Measurements from ENCODE around the gene ATRIP.

- no peak for TF ChIP-seq REST (IDR thresholded peaks at IDR 0.05)
- TF ChIP-seq, protein P1, sequence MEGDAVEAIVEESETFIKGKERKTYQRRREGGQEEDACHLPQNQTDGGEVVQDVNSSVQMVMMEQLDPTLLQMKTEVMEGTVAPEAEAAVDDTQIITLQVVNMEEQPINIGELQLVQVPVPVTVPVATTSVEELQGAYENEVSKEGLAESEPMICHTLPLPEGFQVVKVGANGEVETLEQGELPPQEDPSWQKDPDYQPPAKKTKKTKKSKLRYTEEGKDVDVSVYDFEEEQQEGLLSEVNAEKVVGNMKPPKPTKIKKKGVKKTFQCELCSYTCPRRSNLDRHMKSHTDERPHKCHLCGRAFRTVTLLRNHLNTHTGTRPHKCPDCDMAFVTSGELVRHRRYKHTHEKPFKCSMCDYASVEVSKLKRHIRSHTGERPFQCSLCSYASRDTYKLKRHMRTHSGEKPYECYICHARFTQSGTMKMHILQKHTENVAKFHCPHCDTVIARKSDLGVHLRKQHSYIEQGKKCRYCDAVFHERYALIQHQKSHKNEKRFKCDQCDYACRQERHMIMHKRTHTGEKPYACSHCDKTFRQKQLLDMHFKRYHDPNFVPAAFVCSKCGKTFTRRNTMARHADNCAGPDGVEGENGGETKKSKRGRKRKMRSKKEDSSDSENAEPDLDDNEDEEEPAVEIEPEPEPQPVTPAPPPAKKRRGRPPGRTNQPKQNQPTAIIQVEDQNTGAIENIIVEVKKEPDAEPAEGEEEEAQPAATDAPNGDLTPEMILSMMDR (IDR thresholded peaks at IDR 0.05; ENCODE audit: low read depth, low read length, missing input control): no peak
Observed at GRCh38 chr3:48456456-48456855, 9.9 kb downstream of the ATRIP start.

Measured in liver (tissue), 2 donors.